GM18873 (cell line): ENCODE measurements around the gene IPMK.
"Not testable (repeated sequence)": the region's sequence is repeated elsewhere in the genome, so short reads cannot be mapped to it uniquely, and the experiment has no call there.

Experiments
- ATAC-seq: cut with Tn5 transposase; IDR thresholded peaks from one replicate; pipeline ENCODE4 v1.9.1; 2021; ENCODE audit warnings: mild to moderate bottlenecking, moderate library complexity, moderate number of reproducible peaks; ENCODE audit not compliant: unreplicated experiment, low FRiP score

The IPMK gene

DNA sequence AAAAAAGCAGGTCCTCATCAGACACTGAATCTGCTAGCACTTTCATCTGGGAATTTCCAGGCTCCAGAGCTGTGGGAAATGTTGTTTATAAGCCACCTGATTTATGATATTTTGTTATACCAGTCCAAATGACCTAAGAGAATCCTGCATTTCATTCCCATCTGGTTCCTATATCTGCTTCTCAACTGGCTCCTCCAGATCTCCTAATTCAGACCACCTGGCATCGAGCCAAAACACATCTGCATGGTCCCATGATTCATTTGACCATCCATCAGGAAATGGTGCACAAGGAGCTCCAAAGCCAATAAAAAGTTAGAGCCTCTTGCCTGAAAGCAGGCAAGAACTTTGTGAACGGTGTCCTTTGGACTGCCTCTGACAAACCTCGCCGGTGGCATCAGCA, 108.9 kb downstream of the IPMK start:
- ATAC-seq: no peak

DNA sequence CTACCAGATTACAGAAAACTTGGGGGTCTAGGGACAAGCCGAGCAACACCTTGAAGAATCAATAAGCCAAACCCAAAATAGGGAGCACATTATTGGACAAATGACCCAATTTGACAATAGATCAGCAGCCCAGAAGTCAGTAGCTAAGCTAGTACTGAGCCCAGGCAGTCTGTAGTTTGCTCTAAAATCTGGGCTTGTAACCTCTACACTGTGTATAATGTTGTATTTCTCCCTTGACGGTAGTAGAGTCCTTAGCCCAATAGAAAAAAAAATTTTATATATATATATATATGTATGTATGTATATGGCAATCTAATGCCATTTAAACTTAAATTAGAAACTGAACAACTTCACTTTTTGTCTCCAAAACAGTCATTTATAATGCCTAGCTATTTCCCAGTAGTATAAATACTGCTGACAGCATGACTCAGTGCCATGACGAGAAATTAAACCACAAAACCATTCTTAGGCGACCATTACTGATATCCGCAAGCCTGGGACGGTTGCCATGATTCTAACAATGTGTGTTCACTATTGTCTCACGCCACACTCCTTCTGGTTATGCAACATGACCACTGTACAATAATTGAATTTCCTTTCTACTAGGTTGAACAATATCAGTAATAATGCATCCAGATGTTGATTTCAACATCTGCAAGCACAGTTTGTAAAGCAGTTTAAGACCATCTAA, 110.5 kb downstream of the IPMK start:
- ATAC-seq: no peak

GRCh38 chr10:58155941-58156340, 111.8 kb downstream of the IPMK start:
- not testable (repeated sequence) for ATAC-seq

GRCh38 chr10:58153751-58154150, 113.9 kb downstream of the IPMK start:
- ATAC-seq: no peak

- no peak for ATAC-seq
Observed at GRCh38 chr10:58152673-58153263, 114.9 kb downstream of the IPMK start.

DNA sequence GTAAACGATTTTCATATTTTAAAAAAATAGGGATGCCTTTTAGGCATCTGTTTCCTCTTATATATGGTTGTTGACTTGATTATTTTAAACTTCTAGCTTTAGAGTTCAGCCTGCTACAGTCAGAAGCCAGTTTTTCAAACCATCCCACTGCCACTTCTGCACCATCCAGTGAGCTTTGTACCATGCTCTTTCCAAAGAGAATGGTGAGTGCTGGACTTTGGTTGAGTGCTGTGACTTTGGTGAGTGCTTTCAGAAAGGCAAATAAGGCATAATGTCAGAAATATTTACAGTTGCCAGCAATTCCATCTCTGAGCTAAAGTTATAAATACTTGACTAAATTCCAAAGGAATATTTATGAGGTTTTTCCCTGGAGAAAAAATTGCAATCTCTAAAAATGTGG, 117.4 kb downstream of the IPMK start:
- no peak for ATAC-seq

DNA sequence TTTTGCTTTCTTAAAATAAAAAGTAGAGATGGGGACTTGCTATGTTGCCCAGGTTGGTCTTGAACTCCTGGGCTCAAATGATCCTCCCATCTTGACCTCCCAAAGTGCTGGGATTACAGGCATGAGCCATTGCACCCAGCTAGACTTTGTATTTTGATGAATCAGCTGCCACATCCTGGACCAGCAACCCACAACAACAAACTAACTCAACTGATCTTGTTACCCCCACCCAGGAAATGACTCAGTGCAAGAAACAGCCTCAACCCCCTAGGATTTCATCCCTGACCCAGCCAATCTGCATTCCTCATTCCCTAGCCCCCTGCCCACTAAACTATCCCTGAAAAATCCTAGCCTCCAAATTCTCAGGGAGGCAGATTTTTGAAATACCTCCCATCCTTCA, 123.8 kb downstream of the IPMK start:
- ATAC-seq: no peak
